SU-DHL-6 (cell line): ENCODE measurements around the gene EFCAB14.

Experiments
- H2AFZ ChIP-seq: fragments of 200-600 bp; sonication (generic); 2 replicates; pipeline ENCODE4 v1.6.1; 2014; ENCODE audit warnings: low read depth, mild to moderate bottlenecking, moderate library complexity, mixed read lengths, antibody characterized with exemption, low read length; ENCODE audit not compliant: severe bottlenecking
- H3F3A ChIP-seq: fragments of 200-600 bp; shearing (Covaris generic); 2 replicates; pipeline ENCODE4 v1.6.0; 2016; ENCODE audit warnings: antibody characterized with exemption, mild to moderate bottlenecking; ENCODE audit not compliant: insufficient read depth
- H3K27ac ChIP-seq: fragments of 200-600 bp; sonication (generic); 2 replicates; pipeline ENCODE4 v1.5.1; 2016; ENCODE audit warnings: low read depth, mild to moderate bottlenecking, low read length, moderate library complexity, mixed read lengths
- H3K27me3 ChIP-seq: fragments of 200-600 bp; sonication (generic), shearing (Covaris generic); 2 replicates; pipeline ENCODE4 v1.6.0; 2014; ENCODE audit warnings: mild to moderate bottlenecking, low read length
- H3K36me3 ChIP-seq: fragments of 200-600 bp; sonication (generic); 2 replicates; pipeline ENCODE4 v1.6.1; 2014; ENCODE audit warnings: mild to moderate bottlenecking, low read length, mixed read lengths
- H3K4me2 ChIP-seq: fragments of 300-600, 200-600 bp; shearing (Covaris generic), sonication (generic); 2 replicates; pipeline ENCODE4 v1.6.0; 2014; ENCODE audit warnings: low read length, low read depth, mild to moderate bottlenecking; ENCODE audit not compliant: poor library complexity, severe bottlenecking
- H3K4me3 ChIP-seq: fragments of 200-600 bp; sonication (generic); 2 replicates; pipeline ENCODE4 v1.5.1; 2014; ENCODE audit warnings: antibody characterized with exemption, low read length, mild to moderate bottlenecking, mixed read lengths; ENCODE audit not compliant: insufficient read depth, poor library complexity, severe bottlenecking
- H3K79me2 ChIP-seq: fragments of 200-600 bp; sonication (generic); 2 replicates; pipeline ENCODE4 v1.6.1; 2014; ENCODE audit warnings: mild to moderate bottlenecking, low read length, moderate library complexity; ENCODE audit not compliant: insufficient read depth
- H3K9ac ChIP-seq: fragments of 200-600 bp; sonication (generic); 2 replicates; pipeline ENCODE4 v1.7.0; 2014; ENCODE audit warnings: mild to moderate bottlenecking, low read length
- H3K9me2 ChIP-seq: fragments of 200-600 bp; sonication (generic); replicated peaks from 2 replicates; pipeline ENCODE4 v1.6.1; 2014; ENCODE audit warnings: low read length; ENCODE audit not compliant: insufficient read depth
- H3K9me3 ChIP-seq: fragments of 200-600 bp; sonication (generic); 2 replicates; pipeline ENCODE4 v1.6.1; 2014; ENCODE audit warnings: low read length, mixed read lengths; ENCODE audit not compliant: insufficient read depth
- H4K20me1 ChIP-seq: fragments of 200-600 bp; sonication (generic); 2 replicates; pipeline ENCODE4 v1.6.1; 2014; ENCODE audit warnings: low read depth, mild to moderate bottlenecking, antibody characterized with exemption, low read length, moderate library complexity, mixed read lengths
- CTCF ChIP-seq: fragments of 200-600 bp; sonication (generic); IDR thresholded peaks from one replicate; pipeline ENCODE4 v1.5.1; 2017; ENCODE audit warnings: antibody characterized with exemption, mild to moderate bottlenecking, low read length, moderate library complexity; ENCODE audit not compliant: insufficient read depth, poor library complexity, severe bottlenecking
- EZH2phosphoT487 ChIP-seq: fragments of 200-600 bp; sonication (generic), shearing (Covaris generic); conservative IDR thresholded peaks from 2 replicates; pipeline ENCODE4 v1.6.1; 2018; ENCODE audit warnings: mild to moderate bottlenecking, antibody characterized with exemption, low read length, moderate library complexity, mixed read lengths

EFCAB14 gene

GRCh38 chr1:46659307-46659870 is 59.5 kb downstream of the EFCAB14 start:
- no peaks in the 10 kb centered on the region for H3K27me3 ChIP-seq
- H3K36me3 ChIP-seq = peaks cover 28% of the 10 kb centered on the region; the same call in 1 of the 2 replicates
- H4K20me1 ChIP-seq = no peaks in the 10 kb centered on the region
- no peak overlapping the region for H2AFZ ChIP-seq
- no peak overlapping the region for H3K4me3 ChIP-seq
- H3K27ac ChIP-seq = no peak overlapping the region
- H3K9me2 ChIP-seq = no peaks in the 10 kb centered on the region
- H3F3A ChIP-seq = no peaks in the 10 kb centered on the region
- no peak overlapping the region for H3K4me2 ChIP-seq
- H3K9me3 ChIP-seq = no peaks in the 10 kb centered on the region
- no peak overlapping the region for H3K9ac ChIP-seq
- TF ChIP-seq CTCF (no peak), EZH2phosphoT487 (no peak)
- H3K79me2 ChIP-seq = no peaks in the 10 kb centered on the region

GRCh38 chr1:46657775-46658174 is 61.1 kb downstream of the EFCAB14 start:
- H3K9me3 ChIP-seq = no peaks in the 10 kb centered on the region
- no peak overlapping the region for H3K27ac ChIP-seq
- H3K27me3 ChIP-seq = no peaks in the 10 kb centered on the region
- peaks cover 22% of the 10 kb centered on the region; the same call in 1 of the 2 replicates for H3K36me3 ChIP-seq
- no peaks in the 10 kb centered on the region for H3F3A ChIP-seq
- no peaks in the 10 kb centered on the region for H3K79me2 ChIP-seq
- H3K9ac ChIP-seq = no peak overlapping the region
- H3K4me3 ChIP-seq = no peak overlapping the region
- H3K9me2 ChIP-seq = no peaks in the 10 kb centered on the region
- no peak for TF ChIP-seq EZH2phosphoT487
- no peak for TF ChIP-seq CTCF
- H2AFZ ChIP-seq = no peak overlapping the region
- no peaks in the 10 kb centered on the region for H4K20me1 ChIP-seq
- H3K4me2 ChIP-seq = no peak overlapping the region

GRCh38 chr1:46656643-46657042 is 62.3 kb downstream of the EFCAB14 start:
- Histone ChIP-seq H3K27ac (no peak overlapping the region), H2AFZ (no peak overlapping the region), H4K20me1 (no peaks in the 10 kb centered on the region), H3K4me3 (no peak overlapping the region), H3K79me2 (no peaks in the 10 kb centered on the region), H3K9me2 (no peaks in the 10 kb centered on the region), H3K27me3 (no peaks in the 10 kb centered on the region), H3F3A (no peaks in the 10 kb centered on the region), H3K36me3 (peaks cover 27% of the 10 kb centered on the region; the same call in 1 of the 2 replicates), H3K4me2 (no peak overlapping the region), H3K9ac (no peak overlapping the region), H3K9me3 (no peaks in the 10 kb centered on the region)
- no peak for TF ChIP-seq EZH2phosphoT487
- TF ChIP-seq CTCF = no peak
